Effector memory CD8-positive, alpha-beta T cell (primary cell): ENCODE measurements around the gene TRIM41.
"Not testable (repeated sequence)": the region's sequence is repeated elsewhere in the genome, so short reads cannot be mapped to it uniquely, and the experiment has no call there.

Experiments used
- ATAC-seq: fragments of 150-1000 bp; cut with Tn5 transposase; replicated peaks from 2 replicates; pipeline ENCODE4 v1.10.0; 2021; ENCODE audit warnings: mild to moderate bottlenecking, moderate library complexity
- DNase-seq, 3 experiments: peaks; one replicate each; pipeline ENCODE4 v3.0.0; 2021
- H3K27ac Mint-ChIP-seq, 2 donors: one replicate each; pipeline ENCODE4 v1.8.0; 2022; ENCODE audit warnings: mild to moderate bottlenecking in 2 of 2, mixed read lengths in 2 of 2, moderate library complexity in 2 of 2
- H3K27me3 Mint-ChIP-seq, 2 donors: one replicate each; pipeline ENCODE4 v1.8.0; 2022; ENCODE audit warnings: mixed read lengths in 2 of 2
- H3K36me3 Mint-ChIP-seq: one replicate; pipeline ENCODE4 v1.8.0; 2022; ENCODE audit warnings: mild to moderate bottlenecking, moderate library complexity, mixed read lengths; ENCODE audit not compliant: insufficient read depth
- H3K4me1 Mint-ChIP-seq, 2 donors: one replicate each; pipeline ENCODE4 v1.8.0; 2022; ENCODE audit warnings: low read depth in 2 of 2, mixed read lengths in 2 of 2
- H3K4me3 Mint-ChIP-seq, 2 donors: one replicate each; pipeline ENCODE4 v1.8.0; 2022; ENCODE audit warnings: mild to moderate bottlenecking in 2 of 2, mixed read lengths in 2 of 2, moderate library complexity in 2 of 2
- H3K9me3 Mint-ChIP-seq, 2 donors: one replicate each; pipeline ENCODE4 v1.8.0; 2022; ENCODE audit warnings: mixed read lengths in 2 of 2
- total RNA-seq, 9 experiments: gene quantifications; one replicate each; lab custom pipeline; 2026; lab: John Stamatoyannopoulos, UW

The TRIM41 gene
- total RNA-seq, result 39.9 to 82.3 (median 56.3) reads per million in 9 experiments

- H3K36me3 Mint-ChIP-seq, result peaks cover 69% of the 10 kb centered on the region
- ATAC-seq (peak; percentile 66), DNase-seq (peak; percentile 96 to 98 (median 96))
- no peaks in the 10 kb centered on the region for H3K9me3 Mint-ChIP-seq
- H3K4me3 Mint-ChIP-seq, result peak within 1 kb of the TSS; percentile 84 to 86
- H3K27me3 Mint-ChIP-seq, result no peaks in the 10 kb centered on the region
- peaks cover 44 to 47% of the 10 kb centered on the region in 2 donors for H3K4me1 Mint-ChIP-seq
- peak within 1 kb of the TSS; percentile 100 for H3K27ac Mint-ChIP-seq
These were observed at the start of gene TRIM41 for GRCh38 chr5:181223058-181223728. Gene TRIM41 (plus strand): TSS chr5:181223281. CDS start chr5:181224000, 719 bp downstream.

DNA sequence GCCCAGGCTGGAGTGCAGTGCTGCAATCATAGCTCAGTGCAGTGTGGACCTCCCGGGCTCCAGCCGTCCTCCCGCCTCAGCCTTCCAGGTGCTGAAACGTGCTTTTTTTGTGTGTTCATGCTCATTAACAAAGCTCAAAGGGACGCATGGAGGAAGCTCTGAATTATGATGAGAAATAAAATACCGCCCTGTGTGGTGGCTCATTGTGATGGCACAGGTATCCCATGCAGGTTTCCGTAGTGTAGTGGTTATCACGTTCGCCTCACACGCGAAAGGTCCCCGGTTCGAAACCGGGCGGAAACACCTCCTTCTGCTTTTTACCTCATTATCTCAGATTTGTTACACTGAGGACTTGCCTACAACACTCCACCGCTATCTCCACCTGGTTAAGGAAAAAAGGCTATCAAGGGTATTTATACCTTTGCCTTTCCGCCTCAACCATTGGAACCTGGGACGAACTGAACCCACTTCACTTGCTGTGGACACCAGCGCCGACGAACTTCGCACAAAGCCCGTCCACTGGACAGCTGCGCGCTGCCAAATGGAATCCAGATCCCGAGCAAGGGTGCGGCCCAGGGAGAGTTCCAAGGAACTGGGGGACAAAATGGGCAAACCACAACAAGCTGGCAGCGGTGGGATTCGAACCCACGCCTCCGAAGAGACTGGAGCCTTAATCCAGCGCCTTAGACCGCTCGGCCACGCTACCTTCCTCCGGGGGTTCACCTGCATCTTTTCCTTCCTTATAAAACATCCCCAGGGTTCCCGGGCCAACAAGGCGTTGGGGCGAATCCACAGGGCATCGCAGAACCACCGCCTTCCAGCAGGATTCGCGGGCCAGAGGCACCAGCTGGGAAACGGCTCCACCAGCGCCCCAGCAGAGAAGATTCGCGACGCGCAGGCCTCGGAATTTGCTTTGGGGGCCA is 49.4 kb upstream of the TRIM41 start:
- Mint-ChIP-seq H3K4me1 (peaks cover 23 to 26% of the 10 kb centered on the region in 2 donors), H3K27ac (peak overlapping the region; percentile 22 to 66), H3K9me3 (peaks cover 0 to 4% of the 10 kb centered on the region in 2 donors), H3K36me3 (peaks cover 39% of the 10 kb centered on the region), H3K4me3 (peak overlapping the region; percentile 73 to 85), H3K27me3 (peaks cover 11 to 53% of the 10 kb centered on the region in 2 donors)
- ATAC-seq (peak; percentile 84), DNase-seq (peak; percentile 48 to 67 (median 49))

DNA sequence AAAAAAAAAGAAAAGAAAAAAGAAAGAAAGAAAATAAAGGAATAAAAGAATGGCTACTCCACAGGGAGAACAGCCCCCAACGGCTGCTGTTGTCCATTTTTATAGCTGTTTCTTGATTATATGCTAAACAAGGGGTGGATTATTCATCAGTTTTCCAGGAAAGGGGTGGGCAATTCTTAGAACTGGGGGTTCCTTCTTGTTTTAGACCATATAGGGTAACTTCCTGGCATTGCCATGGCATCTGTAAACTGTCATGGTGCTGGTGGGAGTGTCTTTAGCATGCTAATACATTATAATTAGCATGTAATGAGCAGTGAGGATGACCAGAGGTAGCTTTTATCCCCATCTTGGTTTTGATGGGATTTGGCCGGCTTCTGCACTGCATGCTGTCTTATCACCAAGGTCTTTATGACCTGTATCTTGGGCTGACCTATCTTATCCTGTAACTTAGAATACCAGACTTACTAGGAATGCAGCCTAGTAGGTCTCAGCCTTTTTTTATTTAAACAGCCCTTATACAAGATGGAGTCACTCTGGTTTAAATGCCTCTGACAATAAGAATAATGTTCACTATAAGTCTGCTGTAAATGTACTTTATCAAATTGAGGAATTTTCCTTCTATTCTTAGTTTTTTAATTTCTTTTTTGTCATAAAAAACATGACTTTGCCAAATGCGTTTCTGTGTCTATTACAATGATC is 46.7 kb upstream of the TRIM41 start:
- Mint-ChIP-seq H3K4me3 (no peak overlapping the region), H3K9me3 (no peaks in the 10 kb centered on the region), H3K4me1 (peaks cover 11% of the 10 kb centered on the region in 2 donors), H3K27me3 (peaks cover 0 to 28% of the 10 kb centered on the region in 2 donors), H3K27ac (no peak overlapping the region), H3K36me3 (peaks cover 17% of the 10 kb centered on the region)
- no peak for ATAC-seq
- no peak for DNase-seq

- not testable (repeated sequence) for ATAC-seq, H3K27ac Mint-ChIP-seq
These were observed 45.5 kb upstream of the TRIM41 start for GRCh38 chr5:181177559-181177958.

DNA sequence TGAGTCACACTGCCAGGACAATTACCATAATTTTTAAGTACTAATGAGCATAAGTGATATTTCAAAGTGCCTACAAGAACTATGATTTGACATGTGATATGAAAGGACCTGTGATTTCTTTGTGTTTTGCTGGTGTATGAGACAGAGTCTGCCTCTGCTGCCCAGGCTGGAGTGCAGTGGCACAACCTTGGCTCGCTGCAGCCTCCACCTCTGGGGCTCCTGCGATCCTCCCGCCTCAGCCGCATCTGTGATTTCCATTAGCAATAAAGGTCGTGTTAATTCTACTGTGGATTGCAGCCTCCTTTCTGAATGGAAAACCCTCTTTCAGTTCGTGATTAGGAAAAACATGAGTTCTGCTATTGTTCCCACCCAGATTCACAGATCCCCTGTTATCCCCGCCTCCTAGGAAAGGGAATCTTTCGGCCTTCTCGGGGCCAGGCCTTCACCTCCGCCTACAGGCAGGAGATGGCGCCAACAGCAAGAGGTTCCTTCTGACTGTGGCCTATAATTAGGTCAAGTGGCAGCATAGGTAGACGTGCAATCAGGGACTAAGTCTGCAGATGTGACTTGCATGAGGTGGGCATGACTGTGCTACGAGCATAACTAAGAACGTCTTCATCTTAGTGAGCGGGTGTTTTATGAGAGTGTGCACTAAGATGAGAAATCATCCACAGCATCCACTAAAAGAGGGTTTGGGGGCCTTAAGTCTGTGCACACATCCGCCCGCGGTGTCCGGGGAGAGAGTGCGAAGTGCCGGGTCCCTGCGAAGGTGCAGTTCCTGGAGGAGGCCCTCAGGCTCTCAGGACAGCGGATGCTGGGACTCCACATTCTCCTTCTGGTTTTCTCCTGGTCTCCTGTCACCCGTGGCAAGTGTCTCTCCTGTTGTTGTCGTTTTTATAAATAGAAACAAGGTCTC is 41.2 kb upstream of the TRIM41 start:
- Mint-ChIP-seq H3K4me3 (peak overlapping the region in 1 of 2 donors; percentile 72), H3K4me1 (peaks cover 10 to 12% of the 10 kb centered on the region in 2 donors), H3K27me3 (peaks cover 0 to 4% of the 10 kb centered on the region in 2 donors), H3K9me3 (no peaks in the 10 kb centered on the region), H3K36me3 (peaks cover 15% of the 10 kb centered on the region), H3K27ac (peak overlapping the region in 1 of 2 donors; percentile 41)
- ATAC-seq (peak; percentile 74), DNase-seq (peak; percentile 57 to 59 (median 58))

More at GRCh38 chr5:181177559-181177958, 45.5 kb upstream of the TRIM41 start:
- DNase-seq, H3K4me3 Mint-ChIP-seq, H3K9me3 Mint-ChIP-seq: not testable (repeated sequence)
- Mint-ChIP-seq H3K27me3 (peaks cover 0 to 27% of the 10 kb centered on the region in 2 donors), H3K36me3 (peaks cover 17% of the 10 kb centered on the region), H3K4me1 (peaks cover 16% of the 10 kb centered on the region in 2 donors)

DNA sequence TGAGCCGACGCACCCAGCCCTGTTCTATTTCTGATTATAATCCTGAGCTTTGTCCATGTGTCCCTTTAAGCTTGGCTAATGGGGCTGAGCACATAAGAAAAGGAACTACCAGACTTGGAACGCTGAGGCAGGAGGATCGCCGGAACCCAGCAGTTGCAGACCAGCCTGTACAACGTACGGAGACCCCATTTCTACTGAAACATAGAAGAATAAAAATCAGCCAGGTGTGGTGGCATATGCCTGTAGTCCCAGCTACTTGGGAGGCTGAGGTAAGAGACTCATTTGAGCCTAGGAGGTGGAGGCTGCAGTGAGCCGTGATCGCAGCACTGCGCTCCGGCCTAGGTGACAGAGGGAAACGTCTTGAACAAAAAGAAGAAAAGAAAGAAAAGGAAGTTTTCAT is 40.4 kb upstream of the TRIM41 start:
- Mint-ChIP-seq H3K27ac (peak overlapping the region in 1 of 2 donors; percentile 78), H3K27me3 (no peaks in the 10 kb centered on the region), H3K4me1 (peaks cover 13 to 14% of the 10 kb centered on the region in 2 donors), H3K36me3 (peaks cover 22% of the 10 kb centered on the region), H3K4me3 (peak overlapping the region; percentile 61 to 72), H3K9me3 (no peaks in the 10 kb centered on the region)
- DNase-seq (no peak), ATAC-seq (no peak)

- H3K4me3 Mint-ChIP-seq, result peak overlapping the region; percentile 86 to 91
- H3K9me3 Mint-ChIP-seq, result peaks cover 7% of the 10 kb centered on the region in 2 donors
- DNase-seq, result no peak
- H3K27me3 Mint-ChIP-seq, result peaks cover 0 to 8% of the 10 kb centered on the region in 2 donors
- H3K4me1 Mint-ChIP-seq, result peaks cover 25 to 27% of the 10 kb centered on the region in 2 donors
- ATAC-seq, result no peak
- peak overlapping the region; percentile 85 to 86 for H3K27ac Mint-ChIP-seq
- peaks cover 44% of the 10 kb centered on the region for H3K36me3 Mint-ChIP-seq
These were observed 38.2 kb upstream of the TRIM41 start for GRCh38 chr5:181184845-181185216.

DNA sequence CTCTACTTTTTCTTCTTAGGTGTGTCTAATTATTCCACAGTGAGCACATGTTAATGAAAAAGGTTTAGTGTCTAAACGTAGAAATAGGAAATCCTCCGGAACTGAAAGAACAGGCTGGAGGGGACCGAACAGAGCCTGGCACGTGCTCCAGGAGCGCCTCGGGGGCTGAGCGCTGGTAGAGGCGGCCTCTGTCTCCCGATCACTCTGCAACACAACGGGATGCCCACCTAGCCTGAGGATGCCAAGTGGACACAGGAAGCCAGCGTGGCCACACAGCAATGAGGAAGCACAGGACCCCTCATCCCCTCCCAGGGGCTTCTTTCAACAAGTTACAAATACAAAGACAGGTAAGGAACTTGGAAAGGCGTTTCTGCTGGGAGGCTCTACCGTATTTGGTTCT is 37.5 kb upstream of the TRIM41 start:
- ATAC-seq, result no peak
- Mint-ChIP-seq H3K4me1 (peaks cover 29 to 33% of the 10 kb centered on the region in 2 donors), H3K9me3 (peaks cover 7% of the 10 kb centered on the region in 2 donors), H3K27ac (peak overlapping the region in 1 of 2 donors; percentile 100), H3K4me3 (peak overlapping the region in 1 of 2 donors; percentile 12), H3K36me3 (peaks cover 51% of the 10 kb centered on the region), H3K27me3 (peaks cover 0 to 8% of the 10 kb centered on the region in 2 donors)
- DNase-seq, result no peak

DNA sequence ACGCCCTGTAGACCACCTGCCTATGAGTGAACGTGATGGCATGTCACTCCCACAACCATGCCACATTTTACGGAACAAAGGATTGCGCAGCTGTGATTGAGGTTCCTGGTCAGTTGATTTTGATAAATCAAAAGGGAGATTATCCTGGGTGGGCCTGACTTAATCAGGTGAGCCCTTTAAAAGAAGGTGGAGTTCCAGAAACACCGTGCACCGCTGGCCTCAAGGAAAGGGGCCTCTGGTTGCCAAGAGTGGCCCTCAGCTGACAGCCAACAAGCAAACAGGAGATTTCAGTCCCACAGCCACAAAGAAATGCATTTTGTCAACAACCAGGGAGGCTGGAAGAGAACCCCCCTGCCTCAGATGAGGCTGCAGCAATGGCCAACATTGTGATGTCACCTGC is 37.1 kb upstream of the TRIM41 start:
- H3K36me3 Mint-ChIP-seq, result peaks cover 56% of the 10 kb centered on the region
- DNase-seq, result no peak
- H3K4me1 Mint-ChIP-seq, result peaks cover 29 to 34% of the 10 kb centered on the region in 2 donors
- H3K9me3 Mint-ChIP-seq, result peaks cover 7% of the 10 kb centered on the region in 2 donors
- peak overlapping the region in 1 of 2 donors; percentile 100 for H3K27ac Mint-ChIP-seq
- peak overlapping the region in 1 of 2 donors; percentile 12 for H3K4me3 Mint-ChIP-seq
- no peak for ATAC-seq
- peaks cover 0 to 8% of the 10 kb centered on the region in 2 donors for H3K27me3 Mint-ChIP-seq

DNA sequence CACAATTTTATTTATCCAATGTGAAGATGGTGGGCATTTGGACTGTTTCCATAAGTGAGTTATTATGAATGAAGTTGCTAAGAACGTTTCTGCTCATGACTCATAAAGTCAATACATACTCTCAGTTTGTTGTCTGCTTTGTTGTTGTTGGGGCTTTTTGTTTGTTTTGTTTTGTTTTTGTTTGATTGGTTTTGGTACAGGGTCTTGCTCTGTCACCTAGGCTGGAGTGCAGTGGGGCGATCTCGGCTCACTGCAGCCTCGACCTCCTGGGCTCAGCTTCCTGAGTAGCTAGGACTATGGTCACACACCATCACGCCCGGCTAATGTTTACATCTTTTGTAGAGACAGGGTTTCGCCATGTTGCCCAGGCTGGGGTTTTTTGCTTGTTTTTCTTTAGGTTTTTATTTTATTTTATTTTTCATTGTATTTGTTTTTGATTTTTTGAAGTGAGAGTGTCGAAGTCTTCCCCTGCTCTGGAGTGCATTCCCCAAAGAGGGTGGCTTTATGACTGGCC is 36.0 kb upstream of the TRIM41 start:
- H3K9me3 Mint-ChIP-seq, result peaks cover 7 to 11% of the 10 kb centered on the region in 2 donors
- peak overlapping the region; percentile 100 for H3K27ac Mint-ChIP-seq
- H3K4me3 Mint-ChIP-seq, result peak overlapping the region; percentile 97 to 99
- H3K27me3 Mint-ChIP-seq, result peaks cover 0 to 15% of the 10 kb centered on the region in 2 donors
- DNase-seq, result no peak
- peaks cover 66% of the 10 kb centered on the region for H3K36me3 Mint-ChIP-seq
- H3K4me1 Mint-ChIP-seq, result peaks cover 32 to 38% of the 10 kb centered on the region in 2 donors
- ATAC-seq, result no peak

DNA sequence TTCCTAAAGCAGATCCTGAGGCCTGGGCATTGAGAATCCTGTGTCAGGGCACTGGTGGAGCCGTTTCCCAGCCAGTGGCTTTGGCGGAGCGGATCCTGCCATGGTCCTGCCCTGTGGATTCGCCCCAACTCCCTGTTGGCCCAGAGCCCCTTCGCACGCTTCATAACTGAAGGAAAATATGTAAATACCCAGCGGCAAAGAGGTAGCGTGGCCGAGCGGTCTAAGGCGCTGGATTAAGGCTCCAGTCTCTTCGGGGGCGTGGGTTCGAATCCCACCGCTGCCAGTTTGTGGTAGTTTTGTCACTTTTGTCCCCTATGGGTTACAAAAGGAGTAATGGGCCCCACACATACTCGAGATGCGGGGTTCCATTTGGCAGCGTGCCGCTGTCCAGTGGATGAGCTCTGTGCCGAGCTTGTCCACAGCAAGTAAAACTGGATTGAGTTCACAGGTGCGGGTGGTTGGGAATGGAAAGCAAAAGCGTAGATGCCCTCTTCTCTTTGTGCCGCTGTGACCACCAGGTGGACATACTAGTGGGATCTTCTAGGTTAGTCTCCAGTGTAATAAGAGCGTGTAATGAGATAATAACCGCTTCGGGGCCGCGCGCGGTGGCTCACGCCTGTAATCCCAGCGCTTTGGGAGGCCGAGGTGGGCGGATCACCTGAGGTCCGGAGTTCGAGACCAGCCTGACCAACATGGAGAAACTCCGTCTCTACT is 35.4 kb upstream of the TRIM41 start:
- Mint-ChIP-seq H3K27me3 (peaks cover 0 to 15% of the 10 kb centered on the region in 2 donors), H3K9me3 (peaks cover 7 to 11% of the 10 kb centered on the region in 2 donors), H3K4me3 (peak overlapping the region; percentile 97 to 99), H3K36me3 (peaks cover 72% of the 10 kb centered on the region), H3K27ac (peak overlapping the region; percentile 100), H3K4me1 (peaks cover 37 to 41% of the 10 kb centered on the region in 2 donors)
- DNase-seq (peak; percentile 47 to 63 (median 47)), ATAC-seq (no peak)
